ENCODE data around the gene COL11A2.

COL11A2 gene

GRCh38 chr6:33189164-33189563 is 3.1 kb downstream of the COL11A2 start:
- no peak overlapping the region for H3K9ac ChIP-seq (ENCODE audit: low read length)
- H3K4me3 ChIP-seq (ENCODE audit: low read length): no peak overlapping the region
- H3K27me3 ChIP-seq (ENCODE audit: control insufficient read depth, insufficient read depth, low read length): peaks cover 31% of the 10 kb centered on the region
- peaks cover 10% of the 10 kb centered on the region for H3K4me1 ChIP-seq (ENCODE audit: control insufficient read depth, low read depth, low read length)
- H3K36me3 ChIP-seq (ENCODE audit: control insufficient read depth, low read depth, low read length): no peaks in the 10 kb centered on the region
- no peaks in the 10 kb centered on the region for H3K9me3 ChIP-seq (ENCODE audit: control insufficient read depth, low read depth, low read length)
- H3K27ac ChIP-seq (ENCODE audit: low read length): no peak overlapping the region

GRCh38 chr6:33187809-33188208 is 4.5 kb downstream of the COL11A2 start:
- Histone ChIP-seq H3K9ac (ENCODE audit: low read length) (no peak overlapping the region), H3K36me3 (ENCODE audit: control insufficient read depth, low read depth, low read length) (no peaks in the 10 kb centered on the region), H3K27ac (ENCODE audit: low read length) (no peak overlapping the region), H3K9me3 (ENCODE audit: control insufficient read depth, low read depth, low read length) (no peaks in the 10 kb centered on the region), H3K27me3 (ENCODE audit: control insufficient read depth, insufficient read depth, low read length) (peaks cover 21% of the 10 kb centered on the region), H3K4me1 (ENCODE audit: control insufficient read depth, low read depth, low read length) (peaks cover 10% of the 10 kb centered on the region), H3K4me3 (ENCODE audit: low read length) (no peak overlapping the region)

- no peak overlapping the region for H3K4me3 ChIP-seq (ENCODE audit: low read length)
- H3K9me3 ChIP-seq (ENCODE audit: control insufficient read depth, low read depth, low read length): no peaks in the 10 kb centered on the region
- no peaks in the 10 kb centered on the region for H3K4me1 ChIP-seq (ENCODE audit: control insufficient read depth, low read depth, low read length)
- H3K27me3 ChIP-seq (ENCODE audit: control insufficient read depth, insufficient read depth, low read length): peaks cover 2% of the 10 kb centered on the region
- no peaks in the 10 kb centered on the region for H3K36me3 ChIP-seq (ENCODE audit: control insufficient read depth, low read depth, low read length)
- H3K9ac ChIP-seq (ENCODE audit: low read length): no peak overlapping the region
- no peak overlapping the region for H3K27ac ChIP-seq (ENCODE audit: low read length)
Measured at GRCh38 chr6:33185654-33186187, 6.5 kb downstream of the COL11A2 start.

GRCh38 chr6:33185190-33185589 is 7.1 kb downstream of the COL11A2 start:
- H3K4me1 ChIP-seq (ENCODE audit: control insufficient read depth, low read depth, low read length): no peaks in the 10 kb centered on the region
- H3K9me3 ChIP-seq (ENCODE audit: control insufficient read depth, low read depth, low read length): no peaks in the 10 kb centered on the region
- H3K27me3 ChIP-seq (ENCODE audit: control insufficient read depth, insufficient read depth, low read length): no peaks in the 10 kb centered on the region
- H3K27ac ChIP-seq (ENCODE audit: low read length): no peak overlapping the region
- H3K9ac ChIP-seq (ENCODE audit: low read length): no peak overlapping the region
- H3K4me3 ChIP-seq (ENCODE audit: low read length): no peak overlapping the region
- H3K36me3 ChIP-seq (ENCODE audit: control insufficient read depth, low read depth, low read length): no peaks in the 10 kb centered on the region

GRCh38 chr6:33183071-33183683 is 9.1 kb downstream of the COL11A2 start:
- H3K4me3 ChIP-seq (ENCODE audit: low read length): no peak overlapping the region
- no peaks in the 10 kb centered on the region for H3K27me3 ChIP-seq (ENCODE audit: control insufficient read depth, insufficient read depth, low read length)
- no peaks in the 10 kb centered on the region for H3K4me1 ChIP-seq (ENCODE audit: control insufficient read depth, low read depth, low read length)
- H3K9ac ChIP-seq (ENCODE audit: low read length): no peak overlapping the region
- H3K36me3 ChIP-seq (ENCODE audit: control insufficient read depth, low read depth, low read length): no peaks in the 10 kb centered on the region
- no peaks in the 10 kb centered on the region for H3K9me3 ChIP-seq (ENCODE audit: control insufficient read depth, low read depth, low read length)
- no peak overlapping the region for H3K27ac ChIP-seq (ENCODE audit: low read length)

GRCh38 chr6:33181141-33181540 is 11.1 kb downstream of the COL11A2 start:
- no peak overlapping the region for H3K27ac ChIP-seq (ENCODE audit: low read length)
- H3K27me3 ChIP-seq (ENCODE audit: control insufficient read depth, insufficient read depth, low read length): no peaks in the 10 kb centered on the region
- H3K36me3 ChIP-seq (ENCODE audit: control insufficient read depth, low read depth, low read length): no peaks in the 10 kb centered on the region
- H3K9ac ChIP-seq (ENCODE audit: low read length): no peak overlapping the region
- no peaks in the 10 kb centered on the region for H3K9me3 ChIP-seq (ENCODE audit: control insufficient read depth, low read depth, low read length)
- no peaks in the 10 kb centered on the region for H3K4me1 ChIP-seq (ENCODE audit: control insufficient read depth, low read depth, low read length)
- H3K4me3 ChIP-seq (ENCODE audit: low read length): no peak overlapping the region

- Histone ChIP-seq H3K27ac (ENCODE audit: low read length) (no peak overlapping the region), H3K36me3 (ENCODE audit: control insufficient read depth, low read depth, low read length) (no peaks in the 10 kb centered on the region), H3K9me3 (ENCODE audit: control insufficient read depth, low read depth, low read length) (no peaks in the 10 kb centered on the region), H3K9ac (ENCODE audit: low read length) (no peak overlapping the region), H3K4me3 (ENCODE audit: low read length) (no peak overlapping the region), H3K27me3 (ENCODE audit: control insufficient read depth, insufficient read depth, low read length) (no peaks in the 10 kb centered on the region), H3K4me1 (ENCODE audit: control insufficient read depth, low read depth, low read length) (no peaks in the 10 kb centered on the region)
Measured at GRCh38 chr6:33178755-33179475, 13.4 kb downstream of the COL11A2 start.

DNA sequence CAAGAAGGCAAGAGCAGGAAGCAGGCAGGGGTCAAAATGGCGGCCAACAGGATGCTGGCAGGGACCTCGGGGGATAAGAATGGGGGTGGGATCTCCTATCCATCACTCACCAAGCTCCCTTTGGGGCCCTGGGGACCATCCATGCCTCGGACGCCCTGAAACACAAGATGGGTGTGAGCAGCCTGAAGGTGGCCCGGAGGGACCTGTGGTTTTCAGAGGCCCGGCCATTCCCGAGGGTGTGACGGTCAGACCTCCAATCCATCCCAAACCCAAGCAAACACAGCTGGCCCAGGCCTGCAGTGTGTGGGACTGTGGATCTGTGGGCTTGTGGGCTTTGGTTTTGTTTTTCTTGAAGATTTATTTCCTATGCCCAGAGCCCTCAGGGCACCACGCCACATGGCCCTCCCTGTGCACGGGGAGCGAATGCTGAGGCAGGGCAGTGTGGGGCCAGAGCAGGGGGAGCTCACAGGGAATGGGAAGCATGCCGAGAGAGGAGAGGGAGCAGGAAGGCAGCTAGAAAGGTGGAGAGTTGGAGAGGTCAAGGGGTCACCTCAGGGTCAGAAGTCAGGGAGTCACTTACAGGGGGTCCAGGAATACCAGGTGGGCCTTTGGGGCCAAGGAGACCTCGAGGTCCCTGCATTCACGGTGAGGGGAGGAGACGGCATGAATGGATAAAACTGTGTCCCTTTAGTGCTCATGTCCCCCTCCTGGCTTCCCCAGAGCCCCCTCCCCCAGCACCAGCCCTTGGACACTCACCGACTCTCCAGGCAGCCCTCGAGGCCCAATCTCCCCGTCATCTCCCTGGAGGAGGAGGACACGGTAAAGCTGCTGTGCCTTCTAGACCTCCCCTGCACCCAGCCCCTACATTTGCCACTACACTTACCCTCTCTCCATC is 14.5 kb downstream of the COL11A2 start:
- no peaks in the 10 kb centered on the region for H3K9me3 ChIP-seq (ENCODE audit: control insufficient read depth, low read depth, low read length)
- no peak overlapping the region for H3K27ac ChIP-seq (ENCODE audit: low read length)
- H3K36me3 ChIP-seq (ENCODE audit: control insufficient read depth, low read depth, low read length): no peaks in the 10 kb centered on the region
- H3K4me3 ChIP-seq (ENCODE audit: low read length): no peak overlapping the region
- H3K27me3 ChIP-seq (ENCODE audit: control insufficient read depth, insufficient read depth, low read length): no peaks in the 10 kb centered on the region
- no peaks in the 10 kb centered on the region for H3K4me1 ChIP-seq (ENCODE audit: control insufficient read depth, low read depth, low read length)
- no peak overlapping the region for H3K9ac ChIP-seq (ENCODE audit: low read length)

DNA sequence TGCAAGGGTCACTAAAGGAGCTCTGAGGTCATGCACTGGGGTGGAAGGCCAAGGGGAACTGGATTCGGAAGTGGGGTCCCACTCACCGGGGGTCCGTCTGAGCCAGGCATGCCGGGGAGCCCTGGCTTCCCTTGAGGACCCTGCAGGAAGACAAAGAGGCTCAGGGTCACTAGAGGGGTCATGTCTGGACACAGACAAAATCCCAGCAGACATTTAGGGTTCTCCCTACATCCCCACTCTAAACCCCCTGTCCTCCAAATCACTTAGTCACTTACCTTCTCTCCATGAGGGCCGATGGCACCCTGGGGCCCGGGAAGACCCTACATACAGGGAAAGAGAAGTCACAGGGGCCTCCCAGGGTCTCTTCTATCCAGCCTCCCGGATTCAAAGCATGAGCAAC is 15.4 kb downstream of the COL11A2 start:
- H3K27ac ChIP-seq (ENCODE audit: low read length): no peak overlapping the region
- H3K27me3 ChIP-seq (ENCODE audit: control insufficient read depth, insufficient read depth, low read length): no peaks in the 10 kb centered on the region
- no peaks in the 10 kb centered on the region for H3K9me3 ChIP-seq (ENCODE audit: control insufficient read depth, low read depth, low read length)
- H3K4me3 ChIP-seq (ENCODE audit: low read length): no peak overlapping the region
- no peaks in the 10 kb centered on the region for H3K4me1 ChIP-seq (ENCODE audit: control insufficient read depth, low read depth, low read length)
- H3K36me3 ChIP-seq (ENCODE audit: control insufficient read depth, low read depth, low read length): no peaks in the 10 kb centered on the region
- H3K9ac ChIP-seq (ENCODE audit: low read length): no peak overlapping the region

DNA sequence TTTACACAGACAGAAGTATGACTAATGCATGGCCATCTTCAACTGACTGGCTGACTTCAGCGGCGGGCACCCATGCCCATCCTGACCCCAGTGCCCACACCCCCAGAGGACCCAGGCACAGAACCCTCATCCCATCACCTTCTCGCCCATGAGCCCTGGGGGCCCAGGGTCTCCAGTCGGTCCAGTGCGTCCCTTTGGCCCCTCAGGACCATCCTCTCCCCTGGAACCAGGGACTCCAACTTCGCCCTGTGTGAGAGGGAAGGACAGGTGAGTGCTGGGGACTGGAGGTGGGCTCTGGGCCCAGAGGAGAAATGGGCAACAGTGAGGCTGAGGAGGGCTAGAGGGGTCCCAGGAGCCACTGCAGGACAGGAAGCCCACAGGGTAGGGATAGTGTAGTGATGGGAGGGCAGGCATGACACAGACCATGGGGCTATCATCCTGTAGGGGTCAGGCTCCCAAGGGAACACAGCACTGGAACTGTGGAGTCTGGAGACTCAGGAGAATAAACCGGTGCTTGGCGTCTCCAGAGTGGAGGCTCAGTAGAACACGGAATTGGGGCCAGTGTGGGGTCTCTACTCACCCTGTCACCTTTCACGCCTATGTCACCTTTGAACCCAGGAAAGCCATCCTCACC is 16.7 kb downstream of the COL11A2 start:
- H3K36me3 ChIP-seq (ENCODE audit: control insufficient read depth, low read depth, low read length): no peaks in the 10 kb centered on the region

GRCh38 chr6:33174784-33175183 is 17.5 kb downstream of the COL11A2 start:
- H3K27me3 ChIP-seq (ENCODE audit: control insufficient read depth, insufficient read depth, low read length): no peaks in the 10 kb centered on the region
- no peaks in the 10 kb centered on the region for H3K4me1 ChIP-seq (ENCODE audit: control insufficient read depth, low read depth, low read length)
- no peak overlapping the region for H3K9ac ChIP-seq (ENCODE audit: low read length)
- H3K4me3 ChIP-seq (ENCODE audit: low read length): no peak overlapping the region
- no peak overlapping the region for H3K27ac ChIP-seq (ENCODE audit: low read length)
- H3K36me3 ChIP-seq (ENCODE audit: control insufficient read depth, low read depth, low read length): no peaks in the 10 kb centered on the region
- H3K9me3 ChIP-seq (ENCODE audit: control insufficient read depth, low read depth, low read length): no peaks in the 10 kb centered on the region

More for the DNA sequence above, 16.7 kb downstream of the COL11A2 start:
- no peaks in the 10 kb centered on the region for H3K4me1 ChIP-seq (ENCODE audit: control insufficient read depth, low read depth, low read length)
- no peak overlapping the region for H3K9ac ChIP-seq (ENCODE audit: low read length)
- no peaks in the 10 kb centered on the region for H3K9me3 ChIP-seq (ENCODE audit: control insufficient read depth, low read depth, low read length)
- H3K4me3 ChIP-seq (ENCODE audit: low read length): no peak overlapping the region
- no peaks in the 10 kb centered on the region for H3K27me3 ChIP-seq (ENCODE audit: control insufficient read depth, insufficient read depth, low read length)
- H3K27ac ChIP-seq (ENCODE audit: low read length): no peak overlapping the region
